Fibroblast of pulmonary artery (primary cell): ENCODE measurements around the gene PRAC2.

Source experiments
- DNase-seq: peaks from one replicate; pipeline ENCODE4 v3.0.0-alpha.2; 2010; ENCODE audit warnings: low read depth
- H3K4me3 ChIP-seq: replicated peaks from 2 replicates; pipeline ENCODE4 v1.5.1; 2011; ENCODE audit warnings: low read depth, mild to moderate bottlenecking, control low read depth, low read length, moderate library complexity
- TF ChIP-seq, protein P1 (sequence below): IDR thresholded peaks from 2 replicates; pipeline ENCODE4 v1.5.1; 2011; ENCODE audit warnings: mild to moderate bottlenecking, control low read depth, low read length, inconsistent platforms; ENCODE audit errors: missing control alignments

The PRAC2 gene

DNA sequence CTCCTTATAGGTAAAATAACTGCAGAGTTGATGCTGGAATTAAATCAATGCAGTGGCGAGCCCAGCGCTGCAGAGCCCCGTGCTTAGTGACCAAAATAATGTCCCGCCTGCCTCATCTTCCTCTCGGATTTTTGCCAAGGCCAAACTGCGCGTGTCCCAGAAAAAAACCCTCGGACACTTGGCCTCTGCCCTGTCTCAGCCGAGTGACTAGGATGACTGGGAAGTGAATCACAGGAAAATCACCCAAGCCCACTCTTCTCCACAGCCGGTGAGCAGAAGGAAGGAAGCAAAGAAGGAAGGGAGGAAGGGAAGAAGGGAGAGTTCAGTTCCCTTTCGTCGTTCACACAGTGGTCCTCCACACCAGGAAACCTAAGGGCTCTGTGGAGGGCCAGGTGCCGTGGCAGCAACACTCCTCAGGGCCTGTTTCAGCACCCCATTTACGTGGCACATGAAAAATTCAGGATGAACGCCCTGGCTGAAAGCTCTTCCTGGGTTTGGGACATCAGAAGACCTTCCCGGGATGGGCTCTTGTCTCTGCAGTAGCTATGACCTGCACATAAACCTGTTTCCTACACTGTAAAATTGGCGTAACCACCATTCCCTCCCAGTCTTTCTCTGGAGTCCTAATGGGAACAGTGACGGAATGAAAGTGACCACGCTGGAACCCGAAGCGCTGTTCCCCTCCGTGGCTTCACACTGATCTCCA, 31.0 kb downstream of the PRAC2 start:
- H3K4me3 ChIP-seq: no peak overlapping the region
- TF ChIP-seq, protein P1, sequence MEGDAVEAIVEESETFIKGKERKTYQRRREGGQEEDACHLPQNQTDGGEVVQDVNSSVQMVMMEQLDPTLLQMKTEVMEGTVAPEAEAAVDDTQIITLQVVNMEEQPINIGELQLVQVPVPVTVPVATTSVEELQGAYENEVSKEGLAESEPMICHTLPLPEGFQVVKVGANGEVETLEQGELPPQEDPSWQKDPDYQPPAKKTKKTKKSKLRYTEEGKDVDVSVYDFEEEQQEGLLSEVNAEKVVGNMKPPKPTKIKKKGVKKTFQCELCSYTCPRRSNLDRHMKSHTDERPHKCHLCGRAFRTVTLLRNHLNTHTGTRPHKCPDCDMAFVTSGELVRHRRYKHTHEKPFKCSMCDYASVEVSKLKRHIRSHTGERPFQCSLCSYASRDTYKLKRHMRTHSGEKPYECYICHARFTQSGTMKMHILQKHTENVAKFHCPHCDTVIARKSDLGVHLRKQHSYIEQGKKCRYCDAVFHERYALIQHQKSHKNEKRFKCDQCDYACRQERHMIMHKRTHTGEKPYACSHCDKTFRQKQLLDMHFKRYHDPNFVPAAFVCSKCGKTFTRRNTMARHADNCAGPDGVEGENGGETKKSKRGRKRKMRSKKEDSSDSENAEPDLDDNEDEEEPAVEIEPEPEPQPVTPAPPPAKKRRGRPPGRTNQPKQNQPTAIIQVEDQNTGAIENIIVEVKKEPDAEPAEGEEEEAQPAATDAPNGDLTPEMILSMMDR: no peak
- no peak for DNase-seq

DNA sequence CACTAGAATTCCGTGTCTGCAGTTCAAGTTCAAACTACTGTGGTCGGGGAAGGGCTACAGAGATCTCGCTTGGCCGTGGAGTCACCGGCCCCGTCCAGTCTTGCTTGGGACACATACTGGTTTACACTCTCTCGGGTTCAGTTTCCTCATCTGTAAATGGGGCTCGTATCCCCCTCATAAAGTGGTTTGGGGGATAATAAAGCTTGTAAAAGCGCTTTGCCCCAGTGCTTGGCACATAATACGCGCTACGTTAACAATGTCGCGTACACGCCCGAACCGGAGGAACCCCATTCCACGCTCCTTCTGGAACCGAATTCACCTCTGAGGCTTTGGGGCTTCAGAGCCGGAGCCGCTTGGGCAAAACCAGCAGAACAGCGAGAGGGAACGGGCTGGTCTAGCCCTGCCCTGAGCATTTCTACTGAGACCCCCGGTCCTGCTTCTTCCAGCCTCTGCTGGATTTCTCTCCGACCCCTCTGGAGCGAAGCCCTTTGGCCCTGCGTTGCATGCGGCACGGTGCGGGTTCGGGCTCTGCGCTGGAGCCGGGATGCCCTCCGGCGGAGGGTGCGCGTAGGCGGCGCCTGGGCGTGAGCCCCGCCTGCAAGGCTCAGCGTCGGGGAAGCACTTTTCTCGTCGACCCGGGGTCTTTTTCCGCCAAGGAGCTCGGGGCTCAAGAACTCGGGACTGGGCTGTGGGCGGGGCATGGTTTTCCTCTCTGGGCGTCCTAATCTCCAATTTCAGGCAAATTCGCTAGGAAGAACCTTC, 31.7 kb downstream of the PRAC2 start:
- TF ChIP-seq, protein P1: no peak
- no peak overlapping the region for H3K4me3 ChIP-seq
- no peak for DNase-seq

DNA sequence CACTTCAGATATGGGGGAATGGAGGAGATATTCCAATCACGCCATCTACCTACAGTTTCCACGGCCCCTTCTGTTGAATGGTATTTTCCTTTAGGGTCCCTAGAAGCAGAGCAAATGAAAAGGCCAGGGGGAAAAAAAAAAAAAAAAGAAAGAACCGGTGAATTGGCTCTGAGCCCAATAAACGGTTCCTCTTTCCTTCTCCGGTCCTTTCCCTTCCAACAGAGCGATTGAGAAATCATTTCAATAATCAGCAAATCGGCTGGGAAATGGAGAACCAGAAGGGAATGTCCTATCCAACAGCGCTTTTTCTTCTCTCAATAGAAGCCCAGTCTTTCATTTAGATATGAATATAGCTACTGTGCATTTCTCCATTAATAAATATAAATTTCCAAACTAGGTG, 32.4 kb downstream of the PRAC2 start:
- TF ChIP-seq, protein P1: no peak
- no peak overlapping the region for H3K4me3 ChIP-seq
- DNase-seq: no peak

DNA sequence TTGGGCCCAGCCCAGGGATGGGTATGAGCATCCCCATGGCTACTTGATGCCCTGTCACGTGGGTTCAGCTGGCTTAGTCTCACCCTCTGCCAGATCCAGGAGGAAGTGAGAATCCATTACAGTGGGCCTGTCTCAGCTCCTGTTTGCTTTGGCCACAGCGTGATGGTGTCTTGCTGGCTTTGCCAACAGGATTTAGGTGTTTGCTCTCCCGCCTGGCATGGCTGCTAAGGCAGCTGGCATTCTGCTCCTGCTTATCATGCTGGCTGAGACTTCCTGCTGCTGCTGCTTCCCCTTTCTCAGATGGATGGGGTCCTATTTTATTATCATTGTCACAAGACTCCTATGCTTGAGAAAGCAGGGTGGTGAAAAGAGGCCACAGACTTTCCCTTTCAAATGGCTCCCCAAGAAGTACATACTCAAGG, 33.9 kb downstream of the PRAC2 start:
- no peak overlapping the region for H3K4me3 ChIP-seq
- TF ChIP-seq, protein P1: no peak
- no peak for DNase-seq

DNA sequence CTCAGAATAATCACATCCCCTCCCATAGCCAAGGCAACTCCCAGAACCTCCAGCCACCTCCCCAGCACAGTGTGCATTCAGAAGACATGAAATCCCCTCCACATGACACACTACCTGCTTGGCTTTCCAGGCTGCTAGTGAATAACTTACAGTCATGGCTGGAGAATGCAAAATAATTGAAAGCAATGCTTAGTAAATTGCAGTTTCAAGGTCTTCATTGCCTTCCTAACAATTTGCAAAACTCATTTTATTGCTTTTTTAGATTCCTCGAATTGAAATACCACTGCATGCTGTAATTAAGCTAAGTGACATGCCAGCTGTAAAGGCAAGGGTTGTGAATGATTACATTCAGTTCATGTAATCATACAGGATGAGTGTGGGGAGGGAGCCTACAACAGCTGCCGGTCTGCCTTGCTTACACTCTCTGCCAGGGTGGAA, 34.6 kb downstream of the PRAC2 start:
- DNase-seq: no peak
- H3K4me3 ChIP-seq: no peak overlapping the region
- TF ChIP-seq, protein P1: no peak

DNA sequence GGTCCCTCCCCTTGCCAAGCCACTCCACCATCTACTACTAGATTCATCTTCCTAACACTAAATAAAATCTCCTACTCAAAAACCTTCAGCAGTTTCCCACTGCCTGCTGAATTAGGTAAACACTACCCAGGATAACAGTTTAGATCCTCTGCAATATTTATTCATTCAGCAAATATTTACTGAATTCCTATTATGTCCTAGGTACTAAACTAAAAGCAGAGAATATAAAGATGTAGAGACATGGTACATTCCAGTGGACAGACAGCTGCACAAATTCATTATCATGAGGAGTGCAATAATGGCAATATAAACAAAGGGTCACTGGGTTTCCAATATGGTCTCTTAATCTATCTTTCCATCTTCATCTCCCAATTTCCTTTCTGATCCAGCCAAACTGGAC, 36.3 kb downstream of the PRAC2 start:
- TF ChIP-seq, protein P1: no peak
- no peak overlapping the region for H3K4me3 ChIP-seq
- DNase-seq: no peak
